Kidney capillary endothelial cell (primary cell): Measurements from ENCODE around the gene P2RY6.

Experiments used
- DNase-seq: peaks from one replicate; pipeline ENCODE4 v3.0.0-alpha.2; 2018; ENCODE audit warnings: low spot score

P2RY6 gene

DNA sequence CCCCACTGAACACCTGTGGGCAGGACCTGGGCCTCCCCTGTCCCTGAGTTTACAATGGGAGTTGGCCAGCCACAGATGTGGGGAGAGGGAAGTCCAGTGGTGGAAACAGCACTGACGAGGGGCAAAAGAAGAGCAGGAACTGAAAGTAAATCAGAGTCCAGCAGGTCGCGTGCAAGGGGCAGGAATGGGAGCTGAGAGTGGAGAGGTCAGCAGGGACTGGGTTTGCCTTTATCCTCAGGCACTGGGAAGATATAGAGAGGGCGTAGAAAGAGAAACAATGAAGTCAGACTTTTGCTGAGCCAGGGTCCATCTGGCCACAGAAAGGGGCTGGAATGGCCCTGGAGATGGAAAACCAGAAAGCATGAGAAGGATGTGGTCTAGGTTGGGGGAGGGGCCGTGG is 8.5 kb downstream of the P2RY6 start:
- no peak for DNase-seq

DNA sequence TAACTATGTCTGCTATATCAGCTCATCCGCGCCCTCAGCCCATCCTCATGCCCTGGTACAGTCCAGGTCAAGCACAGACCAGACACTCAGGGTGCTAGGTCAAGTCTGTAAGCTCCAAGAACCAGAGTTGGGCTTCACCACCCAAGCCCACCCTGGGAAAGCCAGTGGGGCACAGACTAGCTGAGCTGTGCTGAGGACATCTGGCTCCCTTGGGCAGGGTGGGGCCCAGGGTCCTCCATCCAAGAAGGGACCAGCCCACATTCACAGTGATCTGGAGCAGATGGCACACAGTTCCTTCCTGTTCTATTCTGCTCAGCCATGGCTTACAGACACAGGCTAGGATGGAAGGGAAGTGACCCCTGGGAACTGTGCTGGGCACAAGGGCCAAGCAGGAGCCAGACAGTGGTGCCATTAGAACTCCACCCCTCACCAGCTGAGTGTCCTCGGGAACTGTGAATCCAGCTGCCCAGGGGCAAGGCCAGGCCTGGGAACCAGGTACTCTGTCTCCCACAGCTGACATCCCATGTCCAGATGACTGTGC is 9.1 kb downstream of the P2RY6 start:
- no peak for DNase-seq

DNA sequence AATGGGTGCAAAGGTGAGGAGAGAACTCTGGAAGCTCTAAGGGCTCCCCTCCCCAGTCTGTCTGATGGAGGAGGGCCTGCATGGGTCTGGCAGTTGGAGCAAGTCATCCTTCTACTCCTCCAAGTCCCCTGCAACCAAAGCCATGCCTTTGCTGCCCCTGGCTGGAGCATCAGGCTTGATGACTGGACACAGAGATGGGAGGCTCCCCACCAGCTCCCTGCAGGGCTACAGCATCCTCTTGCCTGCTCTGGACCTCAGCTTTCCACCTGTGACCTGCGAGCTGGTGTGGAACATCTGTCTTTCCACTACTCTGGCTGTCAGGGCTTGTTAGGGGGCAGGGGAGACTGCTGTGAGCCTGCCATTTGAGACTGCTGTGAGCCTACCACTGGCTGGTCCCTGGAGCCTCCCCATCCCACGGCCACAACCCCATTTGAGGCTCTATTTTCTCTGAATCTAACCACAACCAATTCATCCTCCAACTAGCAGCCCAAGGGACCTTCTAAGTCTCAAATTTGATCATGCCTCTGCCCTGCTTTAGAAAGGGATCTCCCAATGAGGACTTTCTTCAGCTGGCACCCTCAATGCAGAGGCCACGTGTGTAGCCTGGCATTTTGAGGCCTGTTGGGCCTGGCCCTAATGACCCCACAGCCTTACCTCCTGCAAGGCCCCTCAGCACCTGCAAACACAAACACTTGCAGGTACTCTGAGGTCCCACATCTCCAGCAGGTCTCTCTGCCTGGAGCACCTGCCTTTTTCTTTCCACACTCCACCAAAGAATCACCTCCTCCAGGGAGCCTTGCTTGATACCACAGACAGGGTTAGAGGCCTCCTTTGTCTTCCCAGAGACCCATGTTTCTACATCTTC is 9.9 kb downstream of the P2RY6 start:
- DNase-seq = no peak

DNA sequence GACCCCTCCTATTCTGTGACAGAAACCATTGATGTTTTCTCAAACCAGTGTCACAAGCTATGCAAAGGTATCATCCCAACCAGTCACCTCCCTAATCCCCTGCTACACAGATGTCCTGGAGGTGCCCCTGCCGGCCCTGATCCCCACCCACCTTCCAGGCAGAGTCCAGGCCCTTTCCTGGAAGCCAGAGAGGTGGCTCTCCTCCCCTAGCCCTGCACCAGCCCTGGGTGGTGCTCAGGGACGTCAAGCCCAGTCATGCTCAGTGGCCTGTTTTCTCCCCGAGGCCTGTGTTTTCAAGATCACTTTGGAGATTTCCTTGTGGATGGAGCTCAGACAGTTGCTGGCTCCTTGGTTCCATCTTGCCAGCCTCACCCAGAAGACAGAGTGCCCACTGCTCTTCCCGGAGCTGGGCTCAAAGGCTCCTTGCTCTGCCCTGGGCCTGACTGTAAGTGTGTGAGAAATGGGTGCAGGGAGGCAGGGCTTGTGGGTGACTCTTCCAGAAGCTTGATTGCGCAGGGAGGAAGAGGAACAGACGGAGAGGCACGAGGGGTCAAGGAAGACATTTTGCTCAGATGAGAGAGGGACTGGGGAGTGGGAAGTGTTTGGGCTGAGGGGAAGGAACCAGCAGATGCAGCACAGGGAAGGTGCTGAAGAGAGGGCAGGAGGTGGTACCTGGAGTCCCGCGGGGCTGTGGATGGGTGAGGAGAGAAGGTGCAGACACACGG is 11.3 kb downstream of the P2RY6 start:
- DNase-seq = no peak

DNA sequence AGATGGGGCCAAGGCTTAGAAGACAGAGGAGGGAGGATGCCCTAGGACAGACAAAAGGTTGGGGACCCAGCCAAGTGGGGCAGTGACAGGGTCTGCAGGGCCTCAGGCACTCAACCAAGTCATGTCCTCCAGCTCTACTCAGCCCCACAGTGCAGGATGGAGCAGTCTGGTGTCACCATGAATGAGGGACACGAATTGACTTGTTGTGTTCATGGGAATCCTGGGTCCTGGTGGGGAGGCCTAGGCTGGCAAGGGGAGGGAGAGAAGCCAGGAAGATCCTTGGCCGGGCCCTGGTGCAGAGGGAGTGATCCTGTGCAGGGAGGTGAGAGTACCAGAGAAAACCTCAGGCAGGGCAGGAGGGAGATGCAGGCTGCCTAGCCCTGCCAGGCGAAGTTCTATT is 12.0 kb downstream of the P2RY6 start:
- DNase-seq = no peak

DNA sequence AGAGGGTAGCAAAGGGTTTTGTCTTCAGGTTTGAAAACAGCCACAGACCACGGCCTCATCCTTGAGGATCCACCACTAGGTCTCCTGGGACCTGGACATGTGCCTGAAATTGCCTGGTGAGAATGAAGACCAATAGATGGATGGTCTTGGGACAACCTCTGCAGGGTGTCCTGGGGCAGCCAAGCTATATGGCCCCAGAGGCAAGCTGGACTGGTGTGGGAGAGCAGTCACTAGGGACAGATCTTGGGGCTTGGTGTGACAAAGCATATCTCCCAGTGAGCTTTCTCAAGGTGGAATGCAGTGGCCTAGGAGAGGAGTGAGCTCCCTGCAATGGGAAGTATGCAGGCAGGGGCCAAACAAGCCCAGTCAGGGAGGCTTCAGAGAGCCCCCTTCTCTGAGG is 13.6 kb downstream of the P2RY6 start:
- DNase-seq = no peak

DNA sequence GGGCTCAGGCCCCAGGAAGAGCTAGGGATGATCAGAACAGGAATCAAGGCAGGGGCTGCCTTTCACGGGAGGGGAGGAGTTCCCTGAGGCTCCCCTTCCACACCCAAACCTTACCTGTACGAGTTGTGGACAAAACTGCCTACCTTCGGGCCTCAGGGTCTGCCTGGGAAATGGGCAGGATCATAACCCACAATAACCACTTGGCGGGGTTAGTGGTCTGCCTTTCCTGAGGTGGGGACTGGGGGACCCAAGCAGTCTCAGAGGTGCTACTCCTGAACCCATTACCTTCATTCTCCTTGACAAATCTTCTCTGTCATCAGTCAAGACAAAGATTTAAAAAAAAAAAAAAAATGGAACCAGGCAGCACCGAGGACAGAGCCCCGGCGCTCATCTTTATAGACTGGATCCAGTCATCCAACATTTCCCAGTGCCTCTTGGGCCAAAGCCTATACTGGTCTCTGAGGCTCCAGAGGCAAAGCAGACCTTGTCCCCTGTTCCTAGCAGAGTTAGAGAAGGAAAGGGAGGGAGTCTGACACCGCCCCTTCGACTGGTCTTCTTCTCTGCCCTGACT is 14.2 kb downstream of the P2RY6 start:
- no peak for DNase-seq

DNA sequence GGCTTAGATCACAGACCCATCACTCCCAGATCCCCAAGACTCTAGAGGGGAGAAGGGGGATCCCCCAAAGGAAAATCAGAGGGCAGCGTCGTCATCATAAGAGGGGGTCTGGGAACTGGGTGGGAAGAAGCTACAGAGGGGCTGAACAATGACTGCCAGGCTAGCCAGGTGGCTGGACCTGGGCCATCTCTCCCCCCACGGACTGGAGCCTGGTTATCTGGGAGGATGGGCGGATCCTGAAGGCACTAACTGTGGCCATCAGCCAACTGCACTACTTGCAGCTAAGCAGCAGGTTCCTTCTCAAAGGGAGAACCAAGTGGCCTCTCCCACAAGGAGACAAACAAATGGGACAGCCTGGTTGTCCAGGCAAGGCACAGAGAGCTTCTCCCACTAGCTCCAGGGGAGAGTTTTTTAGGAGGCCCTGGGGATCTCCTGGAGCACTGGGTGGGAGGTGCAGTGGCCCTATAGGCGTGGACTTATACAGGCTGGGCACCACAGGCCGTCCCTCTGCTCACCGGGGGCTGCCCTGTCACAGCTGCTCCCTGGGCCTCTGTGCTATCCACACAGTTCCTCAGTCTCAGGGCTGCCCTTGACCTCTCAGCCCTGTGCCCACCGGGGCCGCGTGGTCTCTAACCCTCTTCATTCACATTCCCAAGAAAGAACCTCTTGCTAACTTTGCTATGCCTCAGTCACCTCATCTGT is 15.4 kb downstream of the P2RY6 start:
- no peak for DNase-seq

DNA sequence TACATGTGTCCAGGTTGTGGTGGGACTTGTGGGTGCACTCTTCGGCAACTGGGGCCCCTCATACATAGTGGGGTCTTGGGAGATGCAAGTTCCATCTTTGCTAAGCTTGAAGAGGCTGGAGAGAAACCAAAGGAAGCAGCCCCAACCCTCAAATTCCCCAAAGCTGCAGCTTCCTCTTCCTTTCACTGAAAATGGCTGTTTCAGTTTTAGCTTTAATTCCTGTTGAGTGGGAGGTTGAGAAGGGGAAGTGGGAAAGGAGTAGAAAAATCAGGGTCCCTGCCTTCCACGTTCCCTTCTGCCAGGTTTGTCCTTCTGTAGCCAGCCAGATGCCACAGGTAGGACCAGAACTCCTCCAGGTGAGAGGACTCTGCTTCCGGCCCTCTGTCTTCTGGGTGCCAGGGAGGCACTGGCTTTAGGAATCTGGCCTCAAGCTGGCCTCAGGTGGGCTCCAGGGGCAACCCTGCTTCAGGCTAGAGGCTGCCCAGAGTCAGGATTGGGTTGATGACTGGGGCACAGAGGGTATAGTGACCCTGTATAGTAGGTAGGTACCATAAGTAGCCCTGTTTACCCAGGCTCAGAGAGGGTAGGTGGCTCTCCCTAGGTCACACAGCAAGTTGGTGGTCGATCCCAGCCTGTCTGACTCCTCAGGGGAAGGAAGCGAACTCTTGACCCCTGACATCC is 16.2 kb downstream of the P2RY6 start:
- no peak for DNase-seq

DNA sequence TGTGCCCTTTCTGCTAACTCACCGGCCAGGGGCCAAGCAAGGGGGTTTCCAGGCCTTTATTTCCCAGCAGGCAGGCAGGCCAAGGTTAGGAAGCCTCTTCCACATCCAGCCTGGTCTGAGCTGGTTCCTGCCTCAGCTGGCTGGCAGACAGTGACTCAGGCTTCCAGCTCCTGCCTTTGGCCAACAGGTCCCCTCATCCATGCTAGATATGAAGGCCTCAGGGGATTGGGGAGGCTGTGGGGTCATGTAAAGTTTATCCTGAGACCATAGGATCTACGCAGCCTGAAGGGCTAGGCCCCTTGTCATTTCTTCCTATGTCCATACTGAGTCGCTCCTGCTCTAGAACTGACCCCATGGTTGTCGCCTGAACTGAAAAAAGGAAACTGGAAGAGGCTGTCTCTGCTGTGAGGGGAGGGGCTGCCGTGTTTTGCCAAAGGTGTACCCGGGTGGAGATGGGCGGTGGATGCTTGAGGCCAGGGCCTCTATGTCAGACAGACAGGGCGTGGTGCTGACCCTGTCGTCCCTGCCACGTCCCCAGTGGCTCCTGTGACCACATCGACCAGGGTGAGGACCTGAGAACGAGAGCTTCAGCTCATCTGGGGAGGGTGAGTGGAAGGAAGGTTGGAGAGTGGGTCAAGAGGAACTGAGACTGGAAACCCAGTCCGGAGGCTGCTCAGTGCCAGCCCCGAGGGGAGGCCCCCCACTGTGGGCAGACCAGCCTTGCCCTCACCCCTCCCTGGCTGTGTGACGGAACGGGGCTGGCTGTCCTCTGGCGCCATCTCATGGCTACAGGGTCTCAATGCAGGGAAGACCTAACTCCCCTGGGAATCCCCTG is 17.0 kb downstream of the P2RY6 start:
- peak; percentile 98 for DNase-seq

DNA sequence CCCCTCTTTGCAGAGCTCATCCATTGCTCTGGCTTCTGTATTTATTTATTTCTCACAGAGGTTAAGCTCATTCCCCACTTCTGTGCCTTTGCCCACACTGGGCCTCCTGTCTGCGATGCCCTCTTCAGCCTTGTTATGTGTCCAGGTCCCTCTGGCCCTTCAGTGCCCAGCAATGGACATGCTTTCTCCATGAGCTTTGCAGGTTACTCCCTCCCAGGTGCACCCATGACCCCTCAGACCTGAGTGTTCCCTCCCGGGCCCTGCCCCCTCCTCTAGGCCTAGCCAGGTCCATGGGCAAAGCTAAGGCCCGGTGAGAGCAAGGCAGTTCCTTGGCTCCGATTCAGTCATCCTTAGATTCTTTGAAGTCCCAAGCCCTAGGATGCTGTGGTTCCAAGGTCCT is 18.4 kb downstream of the P2RY6 start:
- no peak for DNase-seq

DNA sequence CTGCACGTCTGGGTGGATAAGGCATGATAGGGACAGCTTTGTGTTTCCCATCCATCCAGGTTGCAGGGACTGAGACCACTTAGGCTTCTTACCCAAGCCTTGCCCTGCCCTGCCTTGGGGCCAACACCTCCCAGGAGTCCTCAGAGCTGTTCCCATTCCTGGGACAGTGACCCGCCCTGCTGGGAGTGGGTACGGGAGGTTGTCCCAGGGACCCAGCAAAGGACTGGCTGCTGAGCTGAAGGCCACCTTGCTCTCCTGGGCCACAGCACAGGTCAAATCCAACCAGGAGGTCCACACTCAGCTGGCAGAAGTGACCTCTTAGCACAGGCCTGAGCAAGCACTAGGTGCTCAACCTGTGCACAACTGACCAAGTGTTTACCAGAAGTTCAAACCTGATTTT is 19.1 kb downstream of the P2RY6 start:
- no peak for DNase-seq

DNA sequence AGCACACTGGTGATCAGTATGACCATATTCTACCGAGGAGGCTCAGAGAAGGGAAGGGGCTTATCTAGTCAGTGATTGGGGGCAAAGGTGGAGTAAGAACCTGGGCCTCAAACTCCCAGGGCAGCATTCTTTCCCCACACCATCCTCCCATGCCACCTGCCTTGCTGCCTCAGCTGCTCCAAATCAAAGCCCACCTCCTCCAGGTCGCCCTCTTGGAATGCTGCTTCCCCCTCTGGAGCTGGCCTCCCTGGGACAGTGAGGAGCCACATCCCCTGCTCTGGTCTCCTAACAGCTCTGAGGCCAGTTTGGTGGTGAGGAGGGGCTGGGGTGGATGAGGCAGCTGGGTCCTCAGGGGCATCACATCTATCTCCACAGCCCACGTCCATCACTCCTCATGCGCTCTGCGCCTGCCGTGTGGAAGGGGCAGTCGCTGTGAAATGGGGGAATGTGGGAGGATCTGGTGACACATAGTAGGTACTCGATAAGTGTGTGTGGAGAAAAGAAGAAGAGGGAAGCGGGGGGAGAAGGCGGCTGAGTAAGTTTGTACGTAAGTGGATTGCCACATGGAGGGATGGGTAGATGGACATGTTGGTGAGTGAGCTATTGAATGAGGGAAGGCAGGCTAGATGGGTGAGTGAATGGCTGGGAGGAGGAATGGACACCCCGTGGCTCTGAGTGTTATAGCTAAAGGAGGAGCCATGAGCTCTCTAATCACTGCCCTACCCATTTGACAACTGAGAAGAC is 19.8 kb downstream of the P2RY6 start:
- DNase-seq = no peak

DNA sequence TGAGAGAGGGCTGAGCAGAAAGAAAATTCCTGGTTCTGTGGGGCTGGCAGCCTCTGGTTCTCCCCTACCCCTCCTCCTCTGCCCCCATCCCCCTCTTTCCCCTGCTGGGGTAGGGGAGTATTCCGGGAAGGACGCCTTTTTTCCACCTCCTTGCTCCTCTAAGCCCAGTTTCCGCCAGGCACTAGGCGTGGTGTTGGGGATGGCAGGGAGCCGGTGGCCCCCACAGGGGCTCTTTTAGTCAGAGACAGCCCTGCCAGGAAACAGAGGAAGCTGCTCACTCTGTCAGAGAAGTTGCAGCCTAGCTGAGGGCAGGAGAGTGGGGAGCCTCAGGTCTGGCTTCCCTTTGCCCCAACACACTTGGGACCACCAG is 20.4 kb downstream of the P2RY6 start:
- peak; percentile 60 for DNase-seq

DNA sequence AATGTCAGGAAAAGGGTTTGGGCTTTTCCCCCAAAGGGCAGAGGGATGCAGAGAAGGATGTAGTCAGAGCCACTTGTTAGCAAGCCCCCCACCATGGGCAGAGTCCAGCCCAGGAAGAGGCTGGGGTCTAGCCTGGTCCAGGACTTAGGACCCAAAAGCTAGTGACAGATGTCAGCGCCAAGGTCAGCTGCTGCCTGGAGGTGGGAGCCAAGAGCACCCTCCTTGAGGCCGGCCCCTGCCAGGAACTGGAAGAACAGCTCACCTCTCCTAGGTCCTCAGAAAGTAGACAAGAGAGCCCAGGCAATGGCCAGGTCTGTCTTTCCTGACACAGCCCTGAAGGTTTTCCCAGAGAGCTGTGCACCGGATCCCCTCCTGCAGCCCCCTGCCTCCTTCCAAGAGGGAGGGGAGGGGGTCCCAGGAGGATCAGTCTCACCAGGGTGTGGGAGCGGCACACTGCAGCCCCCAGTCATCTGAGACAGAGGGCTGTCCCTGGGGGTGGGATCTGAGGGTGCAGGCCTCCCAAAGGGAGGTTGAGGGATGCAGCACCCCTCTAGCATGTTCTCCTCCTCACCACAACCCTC is 21.3 kb downstream of the P2RY6 start:
- no peak for DNase-seq

DNA sequence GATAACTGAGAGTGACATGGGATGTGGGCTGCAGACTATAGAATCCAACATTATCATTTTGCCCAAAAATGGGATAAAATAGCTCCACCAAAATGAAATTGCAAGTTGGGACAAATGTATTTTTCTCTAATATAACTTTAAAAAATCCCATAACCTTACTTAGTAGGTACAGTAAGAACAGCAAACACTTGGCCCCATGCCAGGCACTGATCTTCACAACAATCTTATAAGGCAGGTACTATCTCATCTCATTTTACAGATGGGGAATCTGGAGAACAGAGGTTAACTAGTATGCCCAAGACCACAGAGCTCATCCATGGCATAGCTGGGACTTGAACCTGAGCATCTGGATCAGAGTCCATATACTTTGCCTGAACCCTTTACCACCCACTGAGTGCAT is 22.5 kb downstream of the P2RY6 start:
- no peak for DNase-seq

DNA sequence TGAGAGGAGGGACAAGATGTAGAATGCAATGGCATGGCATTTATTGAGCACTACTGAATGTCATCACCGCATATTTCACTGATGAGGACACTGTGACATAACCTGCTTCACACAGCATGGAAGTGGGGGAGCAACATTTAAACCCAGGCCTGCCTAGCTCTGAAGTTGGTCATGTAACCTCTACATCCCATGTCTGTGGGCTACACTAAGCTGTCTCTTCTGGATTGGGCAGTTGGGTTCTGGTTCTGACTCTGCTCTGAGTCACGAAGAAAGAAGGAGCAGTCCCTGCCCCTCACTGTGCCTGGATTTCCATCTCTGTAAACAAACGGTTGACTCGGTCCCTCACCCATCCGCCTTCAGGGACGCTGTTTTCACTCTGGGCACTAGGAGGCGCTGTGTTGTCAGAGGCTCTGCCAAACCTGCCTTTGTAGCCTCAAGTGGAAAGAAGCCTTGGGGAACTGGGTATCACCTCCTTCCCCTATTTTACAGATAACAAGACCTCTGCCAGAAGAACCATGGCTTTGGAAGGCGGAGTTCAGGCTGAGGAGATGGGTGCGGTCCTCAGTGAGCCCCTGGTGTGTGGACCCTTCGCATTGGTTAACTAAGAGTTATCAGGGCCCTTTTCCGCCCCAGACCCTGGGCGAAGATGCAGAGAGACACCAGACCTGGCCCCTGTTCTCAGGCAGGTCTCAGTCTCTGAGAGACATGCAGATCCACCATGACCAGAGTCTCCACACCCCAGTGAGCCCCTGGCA is 23.3 kb downstream of the P2RY6 start:
- DNase-seq = peak; percentile 73

DNA sequence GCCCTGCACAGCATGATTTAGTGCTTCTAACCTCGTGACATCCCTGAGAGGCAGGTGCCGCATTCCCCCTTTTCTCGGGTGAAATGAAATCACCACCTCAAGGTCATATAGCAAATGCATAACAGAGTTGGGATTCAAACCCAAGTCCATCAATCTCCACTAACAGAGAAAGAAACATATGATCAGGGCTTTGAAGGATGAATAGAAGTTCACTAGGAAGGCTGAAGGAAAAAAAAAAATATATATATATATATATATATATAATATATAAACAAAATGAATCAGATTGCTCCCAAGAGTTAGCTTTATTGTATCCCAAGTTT is 23.8 kb downstream of the P2RY6 start:
- DNase-seq = no peak
